ENCODE data around the gene DISP3.

GRCh38 chr1:11505591-11506538 is 26.9 kb downstream of the DISP3 start:
- no peak for TF ChIP-seq CTCF (IDR thresholded peaks at IDR 0.05; ENCODE audit: low read depth, low read length, poor library complexity, severe bottlenecking)
- TF ChIP-seq EZH2phosphoT487 (IDR thresholded peaks at IDR 0.05; ENCODE audit: borderline replicate concordance, low read length) = no peak

All from DOHH2 (cell line).